GM19035 (cell line): ENCODE data around the gene CENPH.
"Not testable (repeated sequence)": the region's sequence is repeated elsewhere in the genome, so short reads cannot be mapped to it uniquely, and the experiment has no call there.

Experiments used
- ATAC-seq: cut with Tn5 transposase; IDR thresholded peaks from one replicate; pipeline ENCODE4 v1.9.1; 2021; ENCODE audit not compliant: unreplicated experiment

CENPH gene

GRCh38 chr5:69250593-69250992, 61.2 kb downstream of the CENPH start:
- no peak for ATAC-seq

GRCh38 chr5:69252437-69252836, 63.1 kb downstream of the CENPH start:
- ATAC-seq, result no peak

GRCh38 chr5:69255940-69256339, 66.6 kb downstream of the CENPH start:
- not testable (repeated sequence) for ATAC-seq

GRCh38 chr5:69257577-69257976, 68.2 kb downstream of the CENPH start:
- ATAC-seq, result no peak
